GM23338 (cell line): ENCODE results near the gene NDUFS4. TPM values are rescaled to one million over a fixed set of nuclear protein-coding genes. Genes with fewer than 3 reads are reported as not detected.

Experiments
- ATAC-seq: fragments of 200-7000 bp; cut with Tn5 transposase; 3 replicates; pipeline ENCODE4 v1.9.1; 2020
- DNase-seq: peaks from one replicate; pipeline ENCODE4 v3.0.0-alpha.2; 2015; ENCODE audit warnings: low spot score
- H2AFZ ChIP-seq: fragments of 200-600 bp; sonication (generic); 2 replicates; pipeline ENCODE4 v1.8.0; 2016; ENCODE audit warnings: antibody characterized with exemption, mild to moderate bottlenecking, moderate library complexity
- H3F3A ChIP-seq: fragments of 200-600 bp; sonication (generic); replicated peaks from 2 replicates; pipeline ENCODE4 v1.8.0; 2017; ENCODE audit warnings: antibody characterized with exemption, mixed run types, low read depth
- H3K27ac ChIP-seq: fragments of 200-600 bp; sonication (generic); 2 replicates; pipeline ENCODE4 v1.6.1; 2016; ENCODE audit warnings: low read depth
- H3K27me3 ChIP-seq: fragments of 200-600 bp; sonication (generic); 2 replicates; pipeline ENCODE4 v1.8.0; 2016; ENCODE audit warnings: mild to moderate bottlenecking, mixed run types, moderate library complexity; ENCODE audit not compliant: insufficient read depth
- H3K36me3 ChIP-seq: fragments of 200-600 bp; sonication (generic); 2 replicates; pipeline ENCODE4 v1.8.0; 2016; ENCODE audit warnings: mild to moderate bottlenecking; ENCODE audit not compliant: insufficient read depth
- H3K4me1 ChIP-seq: fragments of 200-600 bp; sonication (generic); 2 replicates; pipeline ENCODE4 v1.8.0; 2016; ENCODE audit warnings: mild to moderate bottlenecking, moderate library complexity; ENCODE audit not compliant: insufficient read depth
- H3K4me2 ChIP-seq: fragments of 200-600 bp; sonication (generic); 2 replicates; pipeline ENCODE4 v1.7.1; 2017; ENCODE audit warnings: mixed run types
- H3K4me3 ChIP-seq: fragments of 200-600 bp; sonication (generic); 2 replicates; pipeline ENCODE4 v1.6.1; 2016; ENCODE audit warnings: mixed run types
- H3K79me2 ChIP-seq: fragments of 200-600 bp; sonication (generic); replicated peaks from 2 replicates; pipeline ENCODE4 v1.8.0; 2017; ENCODE audit warnings: mild to moderate bottlenecking; ENCODE audit not compliant: insufficient read depth
- H3K9me2 ChIP-seq: fragments of 200-600 bp; sonication (generic); 2 replicates; pipeline ENCODE4 v1.8.0; 2017; ENCODE audit not compliant: insufficient read depth
- H4K20me1 ChIP-seq: fragments of 200-600 bp; sonication (generic); replicated peaks from 2 replicates; pipeline ENCODE4 v1.8.0; 2017; ENCODE audit warnings: mild to moderate bottlenecking; ENCODE audit not compliant: insufficient read depth
- H3K27ac Mint-ChIP-seq: 2 replicates; pipeline ENCODE4 v1.8.0; 2020; ENCODE audit warnings: inconsistent platforms, mild to moderate bottlenecking, moderate library complexity, mixed read lengths
- H3K27me3 Mint-ChIP-seq: 3 replicates; pipeline ENCODE4 v1.8.0; 2022; ENCODE audit warnings: low read depth, mild to moderate bottlenecking, moderate library complexity, mixed read lengths, inconsistent platforms; ENCODE audit not compliant: insufficient read depth, poor library complexity
- H3K36me3 Mint-ChIP-seq: 3 replicates; pipeline ENCODE4 v1.8.0; 2021; ENCODE audit warnings: low read depth, mild to moderate bottlenecking, inconsistent platforms, moderate library complexity, mixed read lengths
- H3K4me1 Mint-ChIP-seq: 3 replicates; pipeline ENCODE4 v1.8.0; 2020; ENCODE audit warnings: mild to moderate bottlenecking, inconsistent platforms, mixed read lengths
- H3K4me3 Mint-ChIP-seq: 3 replicates; pipeline ENCODE4 v1.8.0; 2021; ENCODE audit warnings: moderate library complexity, mild to moderate bottlenecking, inconsistent platforms, mixed read lengths
- H3K9me3 Mint-ChIP-seq: 3 replicates; pipeline ENCODE4 v1.8.0; 2020; ENCODE audit warnings: moderate library complexity, mild to moderate bottlenecking, inconsistent platforms, mixed read lengths
- CREB1 ChIP-seq: fragments of 250-450 bp; sonication (Bioruptor Pico); IDR thresholded peaks from 2 replicates; pipeline ENCODE4 v1.5.0; 2020; ENCODE audit warnings: low read depth, mild to moderate bottlenecking, moderate library complexity
- EZH2 ChIP-seq: fragments of 200-600 bp; sonication (generic); IDR thresholded peaks from one replicate; pipeline ENCODE4 v1.8.0; 2017; ENCODE audit warnings: antibody characterized with exemption, mild to moderate bottlenecking, low read depth; ENCODE audit not compliant: unreplicated experiment
- JUNB ChIP-seq: IDR thresholded peaks from one replicate; pipeline ENCODE4 v1.6.1; 2016; ENCODE audit warnings: antibody characterized with exemption; ENCODE audit not compliant: unreplicated experiment
- NANOG ChIP-seq: IDR thresholded peaks from 2 replicates; pipeline ENCODE4 v1.6.1; 2016; ENCODE audit warnings: antibody characterized with exemption, borderline replicate concordance
- POLR2AphosphoS5 ChIP-seq: IDR thresholded peaks from 2 replicates; pipeline ENCODE4 v1.6.1; 2016; ENCODE audit warnings: antibody characterized with exemption, low read depth
- REST ChIP-seq: IDR thresholded peaks from one replicate; pipeline ENCODE4 v1.6.1; 2018; ENCODE audit warnings: antibody characterized with exemption; ENCODE audit not compliant: unreplicated experiment
- STAT1 ChIP-seq: IDR thresholded peaks from one replicate; pipeline ENCODE4 v1.6.1; 2016; ENCODE audit warnings: antibody characterized with exemption; ENCODE audit not compliant: unreplicated experiment
- ZNF114 ChIP-seq: fragments of 250-450 bp; sonication (Bioruptor Pico); IDR thresholded peaks from 2 replicates; pipeline ENCODE4 v1.5.0; 2020; ENCODE audit warnings: mild to moderate bottlenecking, moderate library complexity
- ZNF331 ChIP-seq: fragments of 250-450 bp; sonication (Bioruptor Pico); IDR thresholded peaks from 2 replicates; pipeline ENCODE4 v1.5.0; 2020; ENCODE audit warnings: low read depth, mild to moderate bottlenecking, moderate library complexity
- polyA plus RNA-seq: library from polyadenylated mRNA; unstranded; fragments of >200 nt; fragmentation: Nextera tagmentation; extraction: Ambion mirVana; gene quantifications from 2 replicates; pipeline ENCODE4 v1.2.1, GENCODE V29; 2016
- total RNA-seq: library from RNA; depleted of rRNA; stranded (reverse); fragments of >200 nt; shearing (Covaris generic); gene quantifications from 2 replicates; pipeline ENCODE4 v1.2.3, GENCODE V29; 2014

NDUFS4 gene
- total and polyA plus RNA-seq, 2 experiments from 2014 or later: 65.6 to 151 TPM

- Histone ChIP-seq H2AFZ (peak overlapping the region; percentile 7; the same call in 1 of the 2 replicates), H3K79me2 (no peaks in the 10 kb centered on the region), H3K4me2 (peak overlapping the region; percentile 17; the same call in 1 of the 2 replicates), H3K27me3 (no peaks in the 10 kb centered on the region), H3K9me2 (no peaks in the 10 kb centered on the region), H3K27ac (no peak overlapping the region), H3K36me3 (no peaks in the 10 kb centered on the region), H3K4me1 (peaks cover 49% of the 10 kb centered on the region), H4K20me1 (no peaks in the 10 kb centered on the region), H3K4me3 (no peak overlapping the region), H3F3A (no peaks in the 10 kb centered on the region)
- H3K4me3 Mint-ChIP-seq: peak overlapping the region; percentile 33; the same call in 2 of the 3 replicates
- ATAC-seq: no peak; the same call in 1 of the 3 replicates
- peaks cover 5% of the 10 kb centered on the region; the same call in 1 of the 3 replicates for H3K36me3 Mint-ChIP-seq
- H3K4me1 Mint-ChIP-seq: peaks cover 52% of the 10 kb centered on the region
- no peaks in the 10 kb centered on the region for H3K27me3 Mint-ChIP-seq
- DNase-seq: peak; percentile 15
- no peak for TF ChIP-seq POLR2AphosphoS5
- no peak for TF ChIP-seq EZH2
- TF ChIP-seq REST: no peak
- no peak for TF ChIP-seq JUNB
- TF ChIP-seq STAT1: no peak
- TF ChIP-seq ZNF114 (CRISPR knock-in tag): no peak
- no peak for TF ChIP-seq ZNF331 (CRISPR knock-in tag)
- peak overlapping the region; percentile 43; the same call in 1 of the 2 replicates for H3K27ac Mint-ChIP-seq
- H3K9me3 Mint-ChIP-seq: peaks cover 7% of the 10 kb centered on the region; the same call in 2 of the 3 replicates
Measured at GRCh38 chr5:53543401-53543800, 17.0 kb upstream of the NDUFS4 start.

GRCh38 chr5:53545744-53546143, 14.7 kb upstream of the NDUFS4 start:
- Mint-ChIP-seq H3K36me3 (peaks cover 6% of the 10 kb centered on the region; the same call in 2 of the 3 replicates), H3K9me3 (peaks cover 8% of the 10 kb centered on the region; the same call in 1 of the 3 replicates), H3K27ac (peak overlapping the region; percentile 56; the same call in 1 of the 2 replicates), H3K4me3 (peak overlapping the region; percentile 59), H3K4me1 (peaks cover 52% of the 10 kb centered on the region), H3K27me3 (peaks cover 1% of the 10 kb centered on the region)
- Histone ChIP-seq H2AFZ (no peak overlapping the region), H3K27me3 (no peaks in the 10 kb centered on the region), H3F3A (no peaks in the 10 kb centered on the region), H3K4me1 (peaks cover 49% of the 10 kb centered on the region), H3K79me2 (no peaks in the 10 kb centered on the region), H3K4me2 (peak overlapping the region; percentile 62), H3K4me3 (peak overlapping the region; percentile 21), H3K27ac (peak overlapping the region; percentile 51), H3K9me2 (no peaks in the 10 kb centered on the region), H3K36me3 (no peaks in the 10 kb centered on the region), H4K20me1 (no peaks in the 10 kb centered on the region)
- peak; percentile 98 for ATAC-seq
- TF ChIP-seq CREB1 (0 out of 2 replicates have a peak, but pooled peaks have one; percentile 29), NANOG (peak; percentile 76), EZH2 (no peak), REST (no peak), ZNF114 (CRISPR knock-in tag) (no peak)
- peak; percentile 73 for DNase-seq
